Choroid plexus epithelial cell (primary cell): ENCODE results near the gene COX5B.
"Not testable (repeated sequence)": the region's sequence is repeated elsewhere in the genome, so short reads cannot be mapped to it uniquely, and the experiment has no call there.

Experiments
- DNase-seq: peaks from one replicate; pipeline ENCODE4 v3.0.0-alpha.2; 2010; ENCODE audit warnings: low read depth
- H3K4me3 ChIP-seq: 2 replicates; pipeline ENCODE4 v1.5.1; 2011; ENCODE audit warnings: low read depth, mild to moderate bottlenecking, control low read depth, low read length, moderate library complexity
- CTCF ChIP-seq: conservative IDR thresholded peaks from 2 replicates; pipeline ENCODE4 v1.5.1; 2011; ENCODE audit warnings: low read depth, mild to moderate bottlenecking, control low read depth, inconsistent platforms, low read length, moderate library complexity

The COX5B gene

GRCh38 chr2:97673915-97674283 is 28.0 kb downstream of the COX5B start:
- no peak for DNase-seq
- TF ChIP-seq CTCF, result no peak

GRCh38 chr2:97675430-97676113 is 29.7 kb downstream of the COX5B start:
- no peak overlapping the region for H3K4me3 ChIP-seq
- DNase-seq, result no peak
- no peak for TF ChIP-seq CTCF

More at GRCh38 chr2:97673915-97674283, 28.0 kb downstream of the COX5B start:
- H3K4me3 ChIP-seq, result no peak overlapping the region

- DNase-seq, result no peak
- no peak for TF ChIP-seq CTCF
- H3K4me3 ChIP-seq, result no peak overlapping the region
These were observed 30.8 kb downstream of the COX5B start for GRCh38 chr2:97676620-97677019.

- TF ChIP-seq CTCF, result no peak
- H3K4me3 ChIP-seq, result no peak overlapping the region
- DNase-seq, result no peak
These were observed 31.6 kb downstream of the COX5B start for GRCh38 chr2:97677480-97677879.

GRCh38 chr2:97678298-97678697 is 32.4 kb downstream of the COX5B start:
- DNase-seq, result no peak
- TF ChIP-seq CTCF, result no peak
- no peak overlapping the region for H3K4me3 ChIP-seq

GRCh38 chr2:97687235-97687634 is 41.4 kb downstream of the COX5B start:
- H3K4me3 ChIP-seq, DNase-seq: not testable (repeated sequence)

GRCh38 chr2:97688062-97688827 is 42.4 kb downstream of the COX5B start:
- H3K4me3 ChIP-seq, result no peak overlapping the region
- DNase-seq, result no peak
- no peak for TF ChIP-seq CTCF
